Gastroesophageal sphincter (tissue), 3 donors: ENCODE results near the gene CDK14.

ENCODE experiments used
- EP300 ChIP-seq: sonication (generic); formaldehyde crosslinking; IDR thresholded peaks from one replicate; pipeline ENCODE4 v1.6.1; 2017; ENCODE audit warnings: antibody characterized with exemption, mild to moderate bottlenecking
- POLR2A ChIP-seq, 2 donors: fragments of 450-650 bp; IDR thresholded peaks; one replicate each; pipeline ENCODE4 v1.6.1; 2017; ENCODE audit warnings: antibody characterized with exemption in 2 of 2, mild to moderate bottlenecking in 2 of 2, moderate library complexity in 1 of 2
- TF ChIP-seq, protein P1 (sequence below), 4 experiments: fragments of 200-600 bp in 2 of 4; fragments of 450-650 bp in 2 of 4; sonication (generic) in 1 of 4; IDR thresholded peaks; one replicate each; pipeline ENCODE4 v1.5.1; 2017 to 2019; ENCODE audit warnings: antibody characterized with exemption in 4 of 4, mild to moderate bottlenecking in 2 of 4, moderate library complexity in 2 of 4

DNA sequence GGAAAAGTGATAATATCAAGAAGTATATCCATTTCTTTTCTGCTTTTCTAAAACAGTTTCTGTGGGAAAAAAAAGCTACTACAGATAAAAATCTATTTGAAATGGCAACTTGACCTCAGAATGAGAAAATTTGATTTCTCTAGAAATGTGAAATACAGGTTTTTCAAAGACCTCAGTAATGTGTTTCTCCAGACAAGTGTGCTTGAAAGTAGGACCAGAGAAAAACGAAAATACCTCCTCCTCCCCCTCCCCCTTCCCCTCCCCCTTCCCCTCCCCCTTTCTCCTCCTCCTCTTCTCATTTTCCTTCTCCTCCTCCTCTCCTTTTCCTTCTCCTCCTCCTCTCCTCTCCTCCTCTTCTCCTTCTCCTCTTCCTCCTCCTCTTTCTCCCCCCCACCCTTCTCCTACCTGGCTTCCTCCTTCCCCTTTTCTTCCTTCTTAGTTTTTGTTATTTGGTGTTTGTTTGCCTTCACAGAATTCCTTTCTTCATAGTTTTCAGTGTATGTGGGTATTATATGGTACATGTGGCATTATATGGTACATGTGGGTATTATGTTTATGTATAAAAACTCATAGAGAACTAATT is 179.4 kb downstream of the CDK14 start:
- no peak for TF ChIP-seq EP300
- TF ChIP-seq, protein P1, sequence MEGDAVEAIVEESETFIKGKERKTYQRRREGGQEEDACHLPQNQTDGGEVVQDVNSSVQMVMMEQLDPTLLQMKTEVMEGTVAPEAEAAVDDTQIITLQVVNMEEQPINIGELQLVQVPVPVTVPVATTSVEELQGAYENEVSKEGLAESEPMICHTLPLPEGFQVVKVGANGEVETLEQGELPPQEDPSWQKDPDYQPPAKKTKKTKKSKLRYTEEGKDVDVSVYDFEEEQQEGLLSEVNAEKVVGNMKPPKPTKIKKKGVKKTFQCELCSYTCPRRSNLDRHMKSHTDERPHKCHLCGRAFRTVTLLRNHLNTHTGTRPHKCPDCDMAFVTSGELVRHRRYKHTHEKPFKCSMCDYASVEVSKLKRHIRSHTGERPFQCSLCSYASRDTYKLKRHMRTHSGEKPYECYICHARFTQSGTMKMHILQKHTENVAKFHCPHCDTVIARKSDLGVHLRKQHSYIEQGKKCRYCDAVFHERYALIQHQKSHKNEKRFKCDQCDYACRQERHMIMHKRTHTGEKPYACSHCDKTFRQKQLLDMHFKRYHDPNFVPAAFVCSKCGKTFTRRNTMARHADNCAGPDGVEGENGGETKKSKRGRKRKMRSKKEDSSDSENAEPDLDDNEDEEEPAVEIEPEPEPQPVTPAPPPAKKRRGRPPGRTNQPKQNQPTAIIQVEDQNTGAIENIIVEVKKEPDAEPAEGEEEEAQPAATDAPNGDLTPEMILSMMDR (IDR thresholded peaks at IDR 0.05), result no peak
- TF ChIP-seq POLR2A (IDR thresholded peaks at IDR 0.05), result no peak
